HEK293 (cell line): ENCODE results near the gene NFRKB.

Source experiments
- CTCF ChIA-PET: fragments of 350-600 bp; formaldehyde crosslinking; extraction: SDS; loops from one replicate; lab custom pipeline; 2021; ENCODE audit warnings: antibody characterized with exemption; lab: Yijun Ruan, JAX
- POLR2A ChIA-PET: fragments of 300-600 bp; formaldehyde crosslinking; extraction: SDS; loops from one replicate; lab custom pipeline; 2020; ENCODE audit warnings: antibody characterized with exemption, inconsistent platforms; lab: Yijun Ruan, JAX
- H3K27ac ChIP-seq: fragments of 200-500 bp; sonication (Bioruptor generic); 2 replicates; pipeline ENCODE4 v1.5.1; 2014; ENCODE audit warnings: low read depth, low read length, control low read depth, inconsistent platforms; ENCODE audit errors: extremely low read depth
- H3K36me3 ChIP-seq, 2 experiments: fragments of 200-500 bp in 1 of 2; sonication (Bioruptor generic) in 1 of 2; 1 replicate in 1 of 2; 2 replicates in 1 of 2; pipeline ENCODE4 v1.5.1; 2014 to 2017; ENCODE audit warnings: inconsistent platforms in 2 of 2, low read length in 2 of 2; ENCODE audit not compliant: control insufficient read depth in 2 of 2, insufficient read depth in 1 of 2
- H3K4me1 ChIP-seq: fragments of 200-500 bp; sonication (Bioruptor generic); 2 replicates; pipeline ENCODE4 v1.5.1; 2014; ENCODE audit warnings: mild to moderate bottlenecking, low read length, inconsistent platforms; ENCODE audit not compliant: control insufficient read depth, insufficient read depth
- H3K4me3 ChIP-seq: 2 replicates; pipeline ENCODE4 v1.5.1; 2011; ENCODE audit warnings: low read depth, mild to moderate bottlenecking, control low read depth, low read length, moderate library complexity
- H3K9me3 ChIP-seq: fragments of 200-500 bp; sonication (Bioruptor generic); 2 replicates; pipeline ENCODE4 v1.5.1; 2014; ENCODE audit warnings: low read depth, low read length, inconsistent platforms; ENCODE audit not compliant: control insufficient read depth, insufficient read depth
- BCL11A ChIP-seq: fragments of 450-650 bp; formaldehyde crosslinking; IDR thresholded peaks from 2 replicates; pipeline ENCODE4 v1.5.1; 2016; ENCODE audit warnings: low read depth, missing biosample characterization, missing genetic modification characterization
- PRDM10 ChIP-seq: fragments of 450-650 bp; formaldehyde crosslinking; IDR thresholded peaks from 2 replicates; pipeline ENCODE4 v1.5.1; 2016; ENCODE audit warnings: missing biosample characterization, missing genetic modification characterization
- SCRT1 ChIP-seq: fragments of 450-650 bp; formaldehyde crosslinking; IDR thresholded peaks from 2 replicates; pipeline ENCODE4 v1.5.1; 2016; ENCODE audit warnings: missing biosample characterization, missing genetic modification characterization, borderline replicate concordance
- ZBTB6 ChIP-seq: fragments of 450-650 bp; formaldehyde crosslinking; IDR thresholded peaks from 2 replicates; pipeline ENCODE4 v1.5.1; 2017; ENCODE audit warnings: missing biosample characterization, missing genetic modification characterization
- ZBTB8A ChIP-seq: fragments of 450-650 bp; formaldehyde crosslinking; IDR thresholded peaks from 2 replicates; pipeline ENCODE4 v1.5.1; 2016; ENCODE audit warnings: missing biosample characterization, missing genetic modification characterization
- ZIC2 ChIP-seq: fragments of 450-650 bp; formaldehyde crosslinking; IDR thresholded peaks from 2 replicates; pipeline ENCODE4 v1.5.1; 2016; ENCODE audit warnings: missing biosample characterization, missing genetic modification characterization
- ZNF114 ChIP-seq: fragments of 450-650 bp; formaldehyde crosslinking; IDR thresholded peaks from 2 replicates; pipeline ENCODE4 v1.5.0; 2017; ENCODE audit warnings: missing biosample characterization, missing genetic modification characterization
- ZNF510 ChIP-seq: fragments of 450-650 bp; formaldehyde crosslinking; IDR thresholded peaks from 2 replicates; pipeline ENCODE4 v1.5.1; 2018; ENCODE audit warnings: mild to moderate bottlenecking, missing genetic modification characterization, missing biosample characterization; ENCODE audit not compliant: insufficient replicate concordance
- ZNF513 ChIP-seq: fragments of 450-650 bp; IDR thresholded peaks from 2 replicates; pipeline ENCODE4 v1.5.1; 2018; ENCODE audit warnings: missing biosample characterization, missing genetic modification characterization
- ZNF558 ChIP-seq: fragments of 450-650 bp; formaldehyde crosslinking; IDR thresholded peaks from 2 replicates; pipeline ENCODE4 v1.5.1; 2016; ENCODE audit warnings: missing biosample characterization, missing genetic modification characterization
- TF ChIP-seq, protein P1 (sequence below): fragments of 450-650 bp; formaldehyde crosslinking; IDR thresholded peaks from 2 replicates; pipeline ENCODE4 v1.5.1; 2016; ENCODE audit warnings: missing biosample characterization, missing genetic modification characterization
- TF ChIP-seq, protein P2 (sequence below): fragments of 450-650 bp; formaldehyde crosslinking; IDR thresholded peaks from 2 replicates; pipeline ENCODE4 v1.5.1; 2016; ENCODE audit warnings: missing biosample characterization, missing genetic modification characterization
- TF ChIP-seq, protein P3 (sequence below): fragments of 450-650 bp; formaldehyde crosslinking; IDR thresholded peaks from 2 replicates; pipeline ENCODE4 v1.5.1; 2016; ENCODE audit warnings: missing biosample characterization, missing genetic modification characterization

The NFRKB gene

DNA sequence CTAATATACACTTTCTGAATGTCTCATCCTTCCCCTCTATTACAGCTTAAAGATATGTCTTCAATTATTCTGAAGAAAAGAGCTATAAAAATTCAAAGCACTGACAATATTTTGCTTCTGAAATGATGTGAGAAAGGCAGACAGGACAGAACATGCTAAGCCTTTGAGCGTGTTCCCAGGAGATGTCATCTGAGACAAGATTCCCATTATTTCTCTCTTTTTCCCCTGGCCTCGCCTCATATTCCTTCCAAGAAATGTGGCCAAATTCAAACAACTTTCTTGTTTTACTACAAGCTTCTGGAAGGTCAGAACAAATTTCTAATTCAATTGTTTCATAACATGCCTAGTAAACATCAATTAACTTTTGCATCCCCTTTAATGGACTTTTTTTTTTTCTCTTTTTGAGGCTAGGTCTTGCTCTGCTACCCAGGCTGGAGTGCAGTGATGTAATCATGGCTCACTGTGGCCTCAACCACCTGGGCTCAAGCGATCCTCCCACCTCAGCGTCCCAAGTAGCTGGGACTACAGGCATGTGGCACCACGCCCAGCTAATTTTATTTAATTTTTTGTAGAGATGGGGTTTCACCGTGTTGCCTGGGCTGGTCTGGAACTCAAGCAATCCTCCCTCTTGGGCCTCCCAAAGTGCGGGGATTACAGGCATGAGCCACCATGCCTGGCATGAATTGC is 37.1 kb upstream of the NFRKB start:
- ChIA-PET POLR2A (interaction anchor here (0.8 kb wide), 1 partner anchor 70 kb away, joined by 3 read pairs; the partner anchor contains the start of gene PRDM10), CTCF (interaction anchor here (0.6 to 1.9 kb wide), 4 partner anchors 18 to 200 kb away, joined by 3 to 8 read pairs (median 4); no protein-coding TSS in a partner anchor)
- H3K9me3 ChIP-seq: no peaks in the 10 kb centered on the region
- no peak overlapping the region for H3K27ac ChIP-seq
- TF ChIP-seq PRDM10 (tag by site-specific recombination): peak; percentile 52
- no peak for TF ChIP-seq ZBTB6 (tag by site-specific recombination)
- H3K36me3 ChIP-seq: peaks cover 0 to 33% of the 10 kb centered on the region in 2 experiments; a peak in 2 of 3 replicates
- H3K4me3 ChIP-seq: no peak overlapping the region
- H3K4me1 ChIP-seq: no peaks in the 10 kb centered on the region

DNA sequence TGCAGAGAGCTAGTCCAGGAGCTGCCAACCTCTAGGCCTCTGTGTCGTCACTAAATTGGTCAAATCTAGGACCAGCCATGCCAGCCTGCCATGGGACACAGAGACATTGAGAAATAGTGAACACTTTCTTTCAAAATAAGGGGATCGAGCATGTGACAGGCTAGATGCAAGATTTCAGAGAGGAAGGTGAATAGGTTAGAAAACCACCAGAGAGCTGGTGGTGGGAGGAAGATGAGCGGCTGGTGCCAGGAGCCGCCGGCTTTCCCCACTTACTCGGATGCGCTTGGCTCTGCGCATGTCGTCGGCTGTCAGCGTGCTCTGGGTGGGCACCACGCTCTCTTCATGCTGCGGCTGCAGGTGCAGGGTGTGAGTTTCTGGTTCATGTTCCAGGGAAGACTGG is 35.4 kb upstream of the NFRKB start:
- TF ChIP-seq, protein P1, sequence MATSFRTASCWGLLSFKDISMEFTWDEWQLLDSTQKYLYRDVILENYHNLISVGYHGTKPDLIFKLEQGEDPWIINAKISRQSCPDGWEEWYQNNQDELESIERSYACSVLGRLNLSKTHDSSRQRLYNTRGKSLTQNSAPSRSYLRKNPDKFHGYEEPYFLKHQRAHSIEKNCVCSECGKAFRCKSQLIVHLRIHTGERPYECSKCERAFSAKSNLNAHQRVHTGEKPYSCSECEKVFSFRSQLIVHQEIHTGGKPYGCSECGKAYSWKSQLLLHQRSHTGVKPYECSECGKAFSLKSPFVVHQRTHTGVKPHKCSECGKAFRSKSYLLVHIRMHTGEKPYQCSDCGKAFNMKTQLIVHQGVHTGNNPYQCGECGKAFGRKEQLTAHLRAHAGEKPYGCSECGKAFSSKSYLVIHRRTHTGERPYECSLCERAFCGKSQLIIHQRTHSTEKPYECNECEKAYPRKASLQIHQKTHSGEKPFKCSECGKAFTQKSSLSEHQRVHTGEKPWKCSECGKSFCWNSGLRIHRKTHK (tag by site-specific recombination): no peak
- TF ChIP-seq, protein P2, sequence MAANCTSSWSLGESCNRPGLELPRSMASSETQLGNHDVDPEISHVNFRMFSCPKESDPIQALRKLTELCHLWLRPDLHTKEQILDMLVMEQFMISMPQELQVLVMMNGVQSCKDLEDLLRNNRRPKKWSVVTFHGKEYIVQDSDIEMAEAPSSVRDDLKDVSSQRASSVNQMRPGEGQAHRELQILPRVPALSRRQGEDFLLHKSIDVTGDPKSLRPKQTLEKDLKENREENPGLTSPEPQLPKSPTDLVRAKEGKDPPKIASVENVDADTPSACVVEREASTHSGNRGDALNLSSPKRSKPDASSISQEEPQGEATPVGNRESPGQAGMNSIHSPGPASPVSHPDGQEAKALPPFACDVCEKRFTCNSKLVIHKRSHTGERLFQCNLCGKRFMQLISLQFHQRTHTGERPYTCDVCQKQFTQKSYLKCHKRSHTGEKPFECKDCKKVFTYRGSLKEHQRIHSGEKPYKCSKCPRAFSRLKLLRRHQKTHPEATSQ (tag by site-specific recombination): no peak
- TF ChIP-seq ZNF510 (tag by site-specific recombination) (no peak), ZNF114 (tag by site-specific recombination) (no peak), ZBTB8A (no peak), ZIC2 (no peak), ZNF558 (no peak), SCRT1 (tag by site-specific recombination) (no peak), ZNF513 (tag by site-specific recombination) (no peak), BCL11A (tag by site-specific recombination) (no peak)
- TF ChIP-seq, protein P3, sequence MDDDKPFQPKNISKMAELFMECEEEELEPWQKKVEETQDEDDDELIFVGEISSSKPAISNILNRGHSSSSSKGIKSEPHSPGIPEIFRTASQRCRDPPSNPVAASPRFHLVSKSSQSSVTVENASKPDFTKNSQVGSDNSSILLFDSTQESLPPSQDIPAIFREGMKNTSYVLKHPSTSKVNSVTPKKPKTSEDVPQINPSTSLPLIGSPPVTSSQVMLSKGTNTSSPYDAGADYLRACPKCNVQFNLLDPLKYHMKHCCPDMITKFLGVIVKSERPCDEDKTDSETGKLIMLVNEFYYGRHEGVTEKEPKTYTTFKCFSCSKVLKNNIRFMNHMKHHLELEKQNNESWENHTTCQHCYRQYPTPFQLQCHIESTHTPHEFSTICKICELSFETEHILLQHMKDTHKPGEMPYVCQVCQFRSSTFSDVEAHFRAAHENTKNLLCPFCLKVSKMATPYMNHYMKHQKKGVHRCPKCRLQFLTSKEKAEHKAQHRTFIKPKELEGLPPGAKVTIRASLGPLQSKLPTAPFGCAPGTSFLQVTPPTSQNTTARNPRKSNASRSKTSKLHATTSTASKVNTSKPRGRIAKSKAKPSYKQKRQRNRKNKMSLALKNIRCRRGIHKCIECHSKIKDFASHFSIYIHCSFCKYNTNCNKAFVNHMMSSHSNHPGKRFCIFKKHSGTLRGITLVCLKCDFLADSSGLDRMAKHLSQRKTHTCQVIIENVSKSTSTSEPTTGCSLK: no peak
- ChIA-PET POLR2A (no interaction called here), CTCF (interaction anchor here (0.7 to 1.6 kb wide), 2 partner anchors 42 to 201 kb away, joined by 3 to 4 read pairs; no protein-coding TSS in a partner anchor)
- Histone ChIP-seq H3K27ac (no peak overlapping the region), H3K9me3 (no peaks in the 10 kb centered on the region), H3K4me1 (no peaks in the 10 kb centered on the region), H3K4me3 (no peak overlapping the region), H3K36me3 (peaks cover 0 to 33% of the 10 kb centered on the region in 2 experiments; a peak in 2 of 3 replicates)
